HG02938 (cell line): ENCODE data around the gene PDE4D.

ENCODE experiments used
- ATAC-seq: cut with Tn5 transposase; IDR thresholded peaks from one replicate; pipeline ENCODE4 v1.9.1; 2021; ENCODE audit warnings: mild to moderate bottlenecking, moderate library complexity; ENCODE audit not compliant: unreplicated experiment

PDE4D gene

GRCh38 chr5:59241552-59241951 lies 652.0 kb downstream of the PDE4D start:
- ATAC-seq = no peak

GRCh38 chr5:59241119-59241518 lies 652.4 kb downstream of the PDE4D start:
- no peak for ATAC-seq

- ATAC-seq = peak; percentile 69
These were observed 655.2 kb downstream of the PDE4D start for GRCh38 chr5:59238126-59238902.

GRCh38 chr5:59236986-59237385 lies 656.5 kb downstream of the PDE4D start:
- no peak for ATAC-seq

GRCh38 chr5:59236448-59236847 lies 657.1 kb downstream of the PDE4D start:
- ATAC-seq = no peak

- no peak for ATAC-seq
These were observed 659.3 kb downstream of the PDE4D start for GRCh38 chr5:59234236-59234635.

GRCh38 chr5:59231221-59231931 lies 662.1 kb downstream of the PDE4D start:
- ATAC-seq = no peak

GRCh38 chr5:59222687-59223511 lies 670.6 kb downstream of the PDE4D start:
- no peak for ATAC-seq

GRCh38 chr5:59221769-59222168 lies 671.8 kb downstream of the PDE4D start:
- ATAC-seq = no peak

GRCh38 chr5:59218424-59219045 lies 675.0 kb downstream of the PDE4D start:
- no peak for ATAC-seq

GRCh38 chr5:59216841-59217240 lies 676.7 kb downstream of the PDE4D start:
- ATAC-seq = no peak

GRCh38 chr5:59212596-59212995 lies 680.9 kb downstream of the PDE4D start:
- no peak for ATAC-seq

- ATAC-seq = no peak
These were observed 683.7 kb downstream of the PDE4D start for GRCh38 chr5:59209758-59210359.

- no peak for ATAC-seq
These were observed 685.1 kb downstream of the PDE4D start for GRCh38 chr5:59208474-59208873.

- no peak for ATAC-seq
These were observed 686.1 kb downstream of the PDE4D start for GRCh38 chr5:59207401-59207800.

- ATAC-seq = no peak
These were observed 687.4 kb downstream of the PDE4D start for GRCh38 chr5:59206132-59206581.

- ATAC-seq = no peak
These were observed 689.2 kb downstream of the PDE4D start for GRCh38 chr5:59204114-59204897.

- ATAC-seq = no peak
These were observed 693.7 kb downstream of the PDE4D start for GRCh38 chr5:59199868-59200267.

- ATAC-seq = no peak
These were observed 694.7 kb downstream of the PDE4D start for GRCh38 chr5:59198832-59199231.

GRCh38 chr5:59198365-59198764 lies 695.2 kb downstream of the PDE4D start:
- ATAC-seq = no peak
